ENCODE measurements around the gene MLF2. TPM values are rescaled to one million over a fixed set of nuclear protein-coding genes. Genes with fewer than 3 reads are reported as not detected.
A peak's percentile ranks its signal among the peaks of the same experiment; 100 is the strongest.

Gene MLF2
- total and polyA plus RNA-seq, 2 of the 13 experiments (the other 11 are each of a cell fraction or from before 2014, with no cell fraction given), result 88.1 to 167 TPM

GRCh38 chr12:6792522-6793201 lies 39.7 kb upstream of the MLF2 start (continued):
- TF ChIP-seq, protein P1, sequence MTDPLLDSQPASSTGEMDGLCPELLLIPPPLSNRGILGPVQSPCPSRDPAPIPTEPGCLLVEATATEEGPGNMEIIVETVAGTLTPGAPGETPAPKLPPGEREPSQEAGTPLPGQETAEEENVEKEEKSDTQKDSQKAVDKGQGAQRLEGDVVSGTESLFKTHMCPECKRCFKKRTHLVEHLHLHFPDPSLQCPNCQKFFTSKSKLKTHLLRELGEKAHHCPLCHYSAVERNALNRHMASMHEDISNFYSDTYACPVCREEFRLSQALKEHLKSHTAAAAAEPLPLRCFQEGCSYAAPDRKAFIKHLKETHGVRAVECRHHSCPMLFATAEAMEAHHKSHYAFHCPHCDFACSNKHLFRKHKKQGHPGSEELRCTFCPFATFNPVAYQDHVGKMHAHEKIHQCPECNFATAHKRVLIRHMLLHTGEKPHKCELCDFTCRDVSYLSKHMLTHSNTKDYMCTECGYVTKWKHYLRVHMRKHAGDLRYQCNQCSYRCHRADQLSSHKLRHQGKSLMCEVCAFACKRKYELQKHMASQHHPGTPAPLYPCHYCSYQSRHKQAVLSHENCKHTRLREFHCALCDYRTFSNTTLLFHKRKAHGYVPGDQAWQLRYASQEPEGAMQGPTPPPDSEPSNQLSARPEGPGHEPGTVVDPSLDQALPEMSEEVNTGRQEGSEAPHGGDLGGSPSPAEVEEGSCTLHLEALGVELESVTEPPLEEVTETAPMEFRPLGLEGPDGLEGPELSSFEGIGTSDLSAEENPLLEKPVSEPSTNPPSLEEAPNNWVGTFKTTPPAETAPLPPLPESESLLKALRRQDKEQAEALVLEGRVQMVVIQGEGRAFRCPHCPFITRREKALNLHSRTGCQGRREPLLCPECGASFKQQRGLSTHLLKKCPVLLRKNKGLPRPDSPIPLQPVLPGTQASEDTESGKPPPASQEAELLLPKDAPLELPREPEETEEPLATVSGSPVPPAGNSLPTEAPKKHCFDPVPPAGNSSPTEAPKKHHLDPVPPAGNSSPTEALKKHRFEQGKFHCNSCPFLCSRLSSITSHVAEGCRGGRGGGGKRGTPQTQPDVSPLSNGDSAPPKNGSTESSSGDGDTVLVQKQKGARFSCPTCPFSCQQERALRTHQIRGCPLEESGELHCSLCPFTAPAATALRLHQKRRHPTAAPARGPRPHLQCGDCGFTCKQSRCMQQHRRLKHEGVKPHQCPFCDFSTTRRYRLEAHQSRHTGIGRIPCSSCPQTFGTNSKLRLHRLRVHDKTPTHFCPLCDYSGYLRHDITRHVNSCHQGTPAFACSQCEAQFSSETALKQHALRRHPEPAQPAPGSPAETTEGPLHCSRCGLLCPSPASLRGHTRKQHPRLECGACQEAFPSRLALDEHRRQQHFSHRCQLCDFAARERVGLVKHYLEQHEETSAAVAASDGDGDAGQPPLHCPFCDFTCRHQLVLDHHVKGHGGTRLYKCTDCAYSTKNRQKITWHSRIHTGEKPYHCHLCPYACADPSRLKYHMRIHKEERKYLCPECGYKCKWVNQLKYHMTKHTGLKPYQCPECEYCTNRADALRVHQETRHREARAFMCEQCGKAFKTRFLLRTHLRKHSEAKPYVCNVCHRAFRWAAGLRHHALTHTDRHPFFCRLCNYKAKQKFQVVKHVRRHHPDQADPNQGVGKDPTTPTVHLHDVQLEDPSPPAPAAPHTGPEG (CRISPR knock-in tag; IDR thresholded peaks at IDR 0.05), result no peak
- no peak for TF ChIP-seq TOE1 (CRISPR knock-in tag; IDR thresholded peaks at IDR 0.05)
- TF ChIP-seq NONO (IDR thresholded peaks at IDR 0.05), result no peak
- peak; percentile 90 for TF ChIP-seq NONO (CRISPR knock-in tag; conservative IDR thresholded peaks at IDR 0.05)
- TF ChIP-seq CBFB (CRISPR knock-in tag; IDR thresholded peaks at IDR 0.05), result no peak; the same call in 1 of the 2 replicates
- TF ChIP-seq KMT2B (CRISPR knock-in tag; IDR thresholded peaks at IDR 0.05), result 0 out of 2 replicates have a peak, but pooled peaks have one; percentile 44
- no peak for TF ChIP-seq RARG (CRISPR knock-in tag; IDR thresholded peaks at IDR 0.05; ENCODE audit: low read depth)
- TF ChIP-seq CREB1 (IDR thresholded peaks at IDR 0.05), result no peak
- TF ChIP-seq CREB1 (CRISPR knock-in tag; IDR thresholded peaks at IDR 0.05), result no peak
- peak; percentile 51; the same call in 1 of the 2 replicates for TF ChIP-seq NCOR1 (IDR thresholded peaks at IDR 0.05; ENCODE audit: borderline replicate concordance, low read length)
- TF ChIP-seq, protein P2, sequence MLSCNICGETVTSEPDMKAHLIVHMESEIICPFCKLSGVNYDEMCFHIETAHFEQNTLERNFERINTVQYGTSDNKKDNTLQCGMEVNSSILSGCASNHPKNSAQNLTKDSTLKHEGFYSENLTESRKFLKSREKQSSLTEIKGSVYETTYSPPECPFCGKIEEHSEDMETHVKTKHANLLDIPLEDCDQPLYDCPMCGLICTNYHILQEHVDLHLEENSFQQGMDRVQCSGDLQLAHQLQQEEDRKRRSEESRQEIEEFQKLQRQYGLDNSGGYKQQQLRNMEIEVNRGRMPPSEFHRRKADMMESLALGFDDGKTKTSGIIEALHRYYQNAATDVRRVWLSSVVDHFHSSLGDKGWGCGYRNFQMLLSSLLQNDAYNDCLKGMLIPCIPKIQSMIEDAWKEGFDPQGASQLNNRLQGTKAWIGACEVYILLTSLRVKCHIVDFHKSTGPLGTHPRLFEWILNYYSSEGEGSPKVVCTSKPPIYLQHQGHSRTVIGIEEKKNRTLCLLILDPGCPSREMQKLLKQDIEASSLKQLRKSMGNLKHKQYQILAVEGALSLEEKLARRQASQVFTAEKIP (CRISPR knock-in tag; IDR thresholded peaks at IDR 0.05; ENCODE audit: borderline replicate concordance), result no peak
- TF ChIP-seq ATF7-NPFF (CRISPR knock-in tag; IDR thresholded peaks at IDR 0.05; ENCODE audit: low read depth), result no peak
- no peak for TF ChIP-seq SMARCE1 (IDR thresholded peaks at IDR 0.05; ENCODE audit: borderline replicate concordance)
- TF ChIP-seq CCDC6 (CRISPR knock-in tag; IDR thresholded peaks at IDR 0.05), result no peak
- peak; percentile 69; the same call in 1 of the 2 replicates for TF ChIP-seq CBX5 (CRISPR knock-in tag; IDR thresholded peaks at IDR 0.05; ENCODE audit: borderline replicate concordance)
- no peak for TF ChIP-seq ARNT2 (CRISPR knock-in tag; IDR thresholded peaks at IDR 0.05; ENCODE audit: low read depth)
- peak; percentile 66; the same call in 1 of the 2 replicates for TF ChIP-seq GATAD1 (CRISPR knock-in tag; IDR thresholded peaks at IDR 0.05)
- TF ChIP-seq BHLHE40 (IDR thresholded peaks at IDR 0.05; ENCODE audit: low read length), result peak; percentile 83
- no peak for TF ChIP-seq JUN (CRISPR knock-in tag; IDR thresholded peaks at IDR 0.05)
- TF ChIP-seq ZNF317 (CRISPR knock-in tag; IDR thresholded peaks at IDR 0.05), result peak; percentile 72
- TF ChIP-seq HNRNPLL (IDR thresholded peaks at IDR 0.05; ENCODE audit: low read depth, low read length, poor library complexity, severe bottlenecking), result no peak
- TF ChIP-seq PHF21A (CRISPR knock-in tag; IDR thresholded peaks at IDR 0.05), result peak; percentile 82
- TF ChIP-seq ELF4 (CRISPR knock-in tag; IDR thresholded peaks at IDR 0.05; ENCODE audit: borderline replicate concordance), result no peak
